Common myeloid progenitor, CD34-positive (primary cell): ENCODE results near the gene ANAPC10. TPM values are rescaled to one million over a fixed set of nuclear protein-coding genes. Genes with fewer than 3 reads are reported as not detected.
"Not testable (repeated sequence)": the region's sequence is repeated elsewhere in the genome, so short reads cannot be mapped to it uniquely, and the experiment has no call there.

Experiments
- CTCF ChIA-PET: fragments of 350-600 bp; sonication (Branson Sonifier 250); formaldehyde crosslinking; loops from one replicate; lab custom pipeline; 2021; ENCODE audit warnings: antibody characterized with exemption; lab: Charles Lee
- POLR2A ChIA-PET: fragments of 350-600 bp; sonication (Branson Sonifier 250); formaldehyde crosslinking; loops from one replicate; lab custom pipeline; 2021; ENCODE audit warnings: antibody characterized with exemption; lab: Charles Lee
- DNase-seq, 3 donors: peaks; one replicate each; pipeline versions ENCODE4 v3.0.0 to v3.0.0-alpha.2; 2013
- H3K27ac ChIP-seq, 2 experiments: 1 replicate in 1 of 2; 2 replicates in 1 of 2; pipeline ENCODE4 v1.7.0; 2013; ENCODE audit warnings: inconsistent platforms in 2 of 2, low read length in 2 of 2, mild to moderate bottlenecking in 2 of 2, low read depth in 1 of 2, moderate library complexity in 1 of 2; ENCODE audit not compliant: severe bottlenecking in 2 of 2, insufficient read depth in 1 of 2, poor library complexity in 1 of 2
- H3K27me3 ChIP-seq, 5 experiments: replicated peaks in 2 of 5; 1 replicate in 3 of 5; 2 replicates in 2 of 5; pipeline versions ENCODE4 v1.6.1 to v1.7.0; 2013; ENCODE audit warnings: low read length in 4 of 5, mild to moderate bottlenecking in 2 of 5, moderate library complexity in 2 of 5, inconsistent platforms in 1 of 5; ENCODE audit not compliant: insufficient read depth in 5 of 5, control insufficient read depth in 4 of 5
- H3K36me3 ChIP-seq, 4 experiments: 1 replicate in 2 of 4; 2 replicates in 2 of 4; pipeline versions ENCODE4 v1.6.1 to v1.7.0; 2013; ENCODE audit warnings: low read length in 3 of 4, control low read depth in 1 of 4, mild to moderate bottlenecking in 1 of 4; ENCODE audit not compliant: control insufficient read depth in 4 of 4, insufficient read depth in 4 of 4
- H3K4me1 ChIP-seq, 4 experiments: 1 replicate in 3 of 4; 2 replicates in 1 of 4; pipeline versions ENCODE4 v1.6.1 to v1.7.1; 2013; ENCODE audit warnings: low read length in 3 of 4, mild to moderate bottlenecking in 3 of 4, control low read depth in 1 of 4, inconsistent platforms in 1 of 4, moderate library complexity in 1 of 4; ENCODE audit not compliant: control insufficient read depth in 4 of 4, insufficient read depth in 4 of 4; ENCODE audit errors: control extremely low read depth in 1 of 4
- H3K4me3 ChIP-seq, 7 experiments: 1 replicate in 4 of 7; 2 replicates in 3 of 7; pipeline versions ENCODE4 v1.5.1 to v1.7.0; 2013; ENCODE audit warnings: mild to moderate bottlenecking in 7 of 7, low read length in 6 of 7, moderate library complexity in 6 of 7, inconsistent platforms in 2 of 7, low read depth in 2 of 7, control low read depth in 1 of 7; ENCODE audit not compliant: insufficient read depth in 4 of 7, control insufficient read depth in 1 of 7; ENCODE audit errors: extremely low read depth in 1 of 7
- H3K9me3 ChIP-seq, 5 experiments: 1 replicate in 4 of 5; 2 replicates in 1 of 5; pipeline versions ENCODE4 v1.6.1 to v1.7.1; 2013; ENCODE audit warnings: low read length in 4 of 5, mild to moderate bottlenecking in 2 of 5, inconsistent platforms in 1 of 5, low read depth in 1 of 5, moderate library complexity in 1 of 5; ENCODE audit not compliant: control insufficient read depth in 4 of 5, insufficient read depth in 2 of 5; ENCODE audit errors: control extremely low read depth in 1 of 5
- WGBS: methylation state at CpG from one replicate; pipeline ENCODE4 v1.1.5; 2013; ENCODE audit not compliant: insufficient coverage; 5-methylcytosine and 5-hydroxymethylcytosine counted together
- polyA plus RNA-seq: library from polyadenylated mRNA; unstranded; fragments of 120-200 nt; gene quantifications from one replicate; pipeline ENCODE4 v1.2.1, GENCODE V29; 2013

ANAPC10 gene, protein sequence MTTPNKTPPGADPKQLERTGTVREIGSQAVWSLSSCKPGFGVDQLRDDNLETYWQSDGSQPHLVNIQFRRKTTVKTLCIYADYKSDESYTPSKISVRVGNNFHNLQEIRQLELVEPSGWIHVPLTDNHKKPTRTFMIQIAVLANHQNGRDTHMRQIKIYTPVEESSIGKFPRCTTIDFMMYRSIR
- 23.0 TPM for polyA plus RNA-seq

GRCh38 chr4:145097821-145098674 is at the start of gene ANAPC10, which contains the start of gene ABCE1:
TSS of gene ANAPC10 (minus strand) at chr4:145098196. CDS start at chr4:145096099, 2,097 bp downstream.
TSS of gene ABCE1 (plus strand) at chr4:145098311. CDS start at chr4:145104413, 6,102 bp downstream.
- WGBS: 0% methylated on average over 54 of the region's 67 CpGs
- Histone ChIP-seq H3K27ac (peak within 1 kb of the TSS; percentile 89 to 93), H3K4me3 (peak within 1 kb of the TSS; percentile 76 to 97 (median 91)), H3K27me3 (no peaks in the 10 kb centered on the region), H3K4me1 (peaks cover 19 to 39% (median 23%) of the 10 kb centered on the region in 4 experiments), H3K9me3 (peaks cover 0 to 12% (median 5%) of the 10 kb centered on the region in 5 experiments), H3K36me3 (peaks cover 17 to 26% (median 23%) of the 10 kb centered on the region in 4 experiments)
- peak; percentile 99 for DNase-seq
- CTCF ChIA-PET: no interaction called here
- POLR2A ChIA-PET: no interaction called here

DNA sequence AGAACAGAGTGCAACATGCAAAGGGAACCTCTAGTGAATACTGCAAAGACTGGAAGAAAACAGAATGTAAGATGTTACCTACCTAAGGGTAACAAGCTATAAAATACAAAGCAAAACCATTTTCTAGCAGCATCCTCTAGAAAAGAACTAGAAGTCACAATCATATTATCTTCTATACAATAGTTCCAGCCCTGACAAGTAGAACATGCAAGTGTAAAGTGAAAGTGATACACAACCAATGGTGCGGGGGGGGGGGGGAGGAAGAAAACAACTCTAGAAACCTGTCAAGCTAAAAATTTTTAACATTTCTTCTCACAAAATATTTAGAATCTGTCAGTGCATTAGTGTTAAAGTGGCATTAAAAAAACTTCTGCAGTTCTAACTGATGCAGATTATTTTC is 38.2 kb upstream of the ANAPC10 start:
- CTCF ChIA-PET, H3K9me3 ChIP-seq, H3K27ac ChIP-seq, DNase-seq, H3K27me3 ChIP-seq, POLR2A ChIA-PET: not testable (repeated sequence)
- Histone ChIP-seq H3K4me3 (peak overlapping the region in 1 of 7 experiments; percentile 38), H3K4me1 (peaks cover 0 to 12% (median 8%) of the 10 kb centered on the region in 4 experiments), H3K36me3 (peaks cover 18 to 46% (median 32%) of the 10 kb centered on the region in 4 experiments)
- no CpG with 5 or more reads among the region's 1 CpG for WGBS

GRCh38 chr4:145132511-145133098 is 34.6 kb upstream of the ANAPC10 start:
- ChIA-PET POLR2A (interaction anchor here (0.6 kb wide), 1 partner anchor 16 kb away, joined by 3 read pairs; no protein-coding TSS in a partner anchor), CTCF (interaction anchor here (1.0 to 1.1 kb wide), 2 partner anchors 12 to 484 kb away, joined by 3 read pairs; no protein-coding TSS in a partner anchor)
- WGBS: 31% methylated on average over 3 of the region's 5 CpGs
- H3K27ac ChIP-seq: peak overlapping the region in 1 of 2 experiments; percentile 9
- no peaks in the 10 kb centered on the region for H3K9me3 ChIP-seq
- no peaks in the 10 kb centered on the region for H3K27me3 ChIP-seq
- H3K4me1 ChIP-seq: peaks cover 0 to 16% (median 10%) of the 10 kb centered on the region in 4 experiments
- peak overlapping the region in 1 of 7 experiments; percentile 43 for H3K4me3 ChIP-seq
- DNase-seq: peak; percentile 22 to 56 (median 42)
- peaks cover 8 to 35% (median 21%) of the 10 kb centered on the region in 4 experiments for H3K36me3 ChIP-seq

- WGBS: 98% methylated on average over 8 of the region's 12 CpGs
- Histone ChIP-seq H3K36me3 (peaks cover 6 to 33% (median 19%) of the 10 kb centered on the region in 4 experiments), H3K4me1 (peaks cover 0 to 16% (median 10%) of the 10 kb centered on the region in 4 experiments), H3K4me3 (no peak overlapping the region), H3K27me3 (no peaks in the 10 kb centered on the region), H3K27ac (no peak overlapping the region), H3K9me3 (no peaks in the 10 kb centered on the region)
- CTCF ChIA-PET: interaction anchor here (1.0 to 1.1 kb wide), 2 partner anchors 11 to 485 kb away, joined by 3 read pairs; no protein-coding TSS in a partner anchor
- DNase-seq: no peak
- POLR2A ChIA-PET: no interaction called here
These were observed 33.9 kb upstream of the ANAPC10 start for GRCh38 chr4:145131848-145132247.

- no peak for DNase-seq
- Histone ChIP-seq H3K27me3 (no peaks in the 10 kb centered on the region), H3K9me3 (no peaks in the 10 kb centered on the region), H3K4me3 (no peak overlapping the region), H3K27ac (no peak overlapping the region), H3K36me3 (peaks cover 6 to 40% (median 26%) of the 10 kb centered on the region in 4 experiments), H3K4me1 (peaks cover 0 to 16% (median 10%) of the 10 kb centered on the region in 4 experiments)
- ChIA-PET POLR2A (no interaction called here), CTCF (no interaction called here)
- WGBS: 100% methylated on average over 1 of the region's 2 CpGs
These were observed 32.9 kb upstream of the ANAPC10 start for GRCh38 chr4:145130788-145131399.

GRCh38 chr4:145130130-145130529 is 32.1 kb upstream of the ANAPC10 start:
- ChIA-PET CTCF (interaction anchor here (0.6 kb wide), 1 partner anchor 45 kb away, joined by 3 read pairs; no protein-coding TSS in a partner anchor), POLR2A (no interaction called here)
- no peak for DNase-seq
- Histone ChIP-seq H3K4me3 (no peak overlapping the region), H3K9me3 (no peaks in the 10 kb centered on the region), H3K27me3 (no peaks in the 10 kb centered on the region), H3K4me1 (peaks cover 0 to 16% (median 10%) of the 10 kb centered on the region in 4 experiments), H3K36me3 (peaks cover 6 to 47% (median 32%) of the 10 kb centered on the region in 4 experiments), H3K27ac (no peak overlapping the region)
